GM21526 (cell line): ENCODE measurements around the gene YIPF7.

Experiments
- ATAC-seq: cut with Tn5 transposase; IDR thresholded peaks from one replicate; pipeline ENCODE4 v1.9.1; 2021; ENCODE audit warnings: moderate library complexity; ENCODE audit not compliant: unreplicated experiment, low FRiP score

YIPF7 gene

GRCh38 chr4:44651425-44651824, at the start of gene YIPF7:
YIPF7 (minus strand) TSS chr4:44651625; CDS start chr4:44650100, 1,525 bp downstream.
- ATAC-seq = no peak

DNA sequence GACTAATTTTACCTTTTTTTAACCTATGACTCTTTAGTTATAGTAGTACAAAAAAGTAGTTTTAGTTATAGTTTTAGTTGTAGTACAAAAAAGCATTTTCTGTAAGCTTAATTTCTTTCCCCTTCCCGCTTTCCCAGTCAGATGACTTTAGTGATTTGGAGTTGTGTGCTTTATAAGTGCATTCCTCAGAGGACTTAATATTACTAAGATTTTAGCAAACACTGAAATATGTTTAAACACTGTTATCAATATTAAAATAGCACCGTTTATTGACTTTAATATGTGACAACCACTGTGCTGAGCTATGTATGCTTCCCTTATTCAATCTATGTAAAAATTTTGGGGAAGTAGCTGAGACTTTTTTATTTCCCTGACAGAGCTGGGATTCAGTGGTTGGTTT, 49.6 kb upstream of the YIPF7 start:
- no peak for ATAC-seq

DNA sequence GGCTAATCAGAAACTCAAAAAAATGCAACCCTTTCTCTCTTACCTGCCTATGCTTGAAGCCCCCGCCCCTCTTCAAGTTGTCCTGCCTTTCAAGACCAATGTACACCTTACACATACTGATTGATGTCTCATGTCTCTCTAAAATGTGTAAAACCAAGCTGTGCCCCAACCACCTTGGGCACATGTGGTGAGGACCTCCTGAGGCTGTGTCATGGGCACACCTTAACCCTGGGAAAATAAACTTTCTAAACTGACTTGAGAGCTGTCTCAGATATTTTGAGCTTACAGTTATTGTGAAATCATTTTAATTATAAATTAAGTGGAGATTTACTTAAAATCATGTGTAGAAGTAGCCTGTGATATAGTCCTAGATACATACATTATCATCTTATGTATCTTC, 49.0 kb upstream of the YIPF7 start:
- ATAC-seq = no peak

- no peak for ATAC-seq
These were observed 33.2 kb upstream of the YIPF7 start for GRCh38 chr4:44684648-44685047.

DNA sequence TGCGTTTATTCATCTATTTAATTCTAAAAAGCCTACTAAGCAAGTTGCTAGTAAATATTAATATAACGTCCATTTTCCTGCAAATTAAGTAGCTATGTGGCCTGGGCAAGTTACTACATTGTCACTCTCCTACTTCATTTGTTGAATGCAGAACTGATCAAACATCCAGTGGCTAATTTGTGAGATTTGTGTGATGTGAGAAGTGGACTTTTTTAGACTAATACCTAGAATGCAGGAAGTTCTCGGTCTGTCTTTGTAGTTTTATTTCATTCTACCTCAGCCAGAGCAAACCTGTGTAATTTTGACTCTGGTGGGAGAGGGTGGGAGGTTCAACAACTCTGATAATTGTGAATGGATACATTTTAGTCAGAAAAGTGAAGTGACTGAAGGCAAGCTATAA, 27.6 kb upstream of the YIPF7 start:
- peak; percentile 10 for ATAC-seq

DNA sequence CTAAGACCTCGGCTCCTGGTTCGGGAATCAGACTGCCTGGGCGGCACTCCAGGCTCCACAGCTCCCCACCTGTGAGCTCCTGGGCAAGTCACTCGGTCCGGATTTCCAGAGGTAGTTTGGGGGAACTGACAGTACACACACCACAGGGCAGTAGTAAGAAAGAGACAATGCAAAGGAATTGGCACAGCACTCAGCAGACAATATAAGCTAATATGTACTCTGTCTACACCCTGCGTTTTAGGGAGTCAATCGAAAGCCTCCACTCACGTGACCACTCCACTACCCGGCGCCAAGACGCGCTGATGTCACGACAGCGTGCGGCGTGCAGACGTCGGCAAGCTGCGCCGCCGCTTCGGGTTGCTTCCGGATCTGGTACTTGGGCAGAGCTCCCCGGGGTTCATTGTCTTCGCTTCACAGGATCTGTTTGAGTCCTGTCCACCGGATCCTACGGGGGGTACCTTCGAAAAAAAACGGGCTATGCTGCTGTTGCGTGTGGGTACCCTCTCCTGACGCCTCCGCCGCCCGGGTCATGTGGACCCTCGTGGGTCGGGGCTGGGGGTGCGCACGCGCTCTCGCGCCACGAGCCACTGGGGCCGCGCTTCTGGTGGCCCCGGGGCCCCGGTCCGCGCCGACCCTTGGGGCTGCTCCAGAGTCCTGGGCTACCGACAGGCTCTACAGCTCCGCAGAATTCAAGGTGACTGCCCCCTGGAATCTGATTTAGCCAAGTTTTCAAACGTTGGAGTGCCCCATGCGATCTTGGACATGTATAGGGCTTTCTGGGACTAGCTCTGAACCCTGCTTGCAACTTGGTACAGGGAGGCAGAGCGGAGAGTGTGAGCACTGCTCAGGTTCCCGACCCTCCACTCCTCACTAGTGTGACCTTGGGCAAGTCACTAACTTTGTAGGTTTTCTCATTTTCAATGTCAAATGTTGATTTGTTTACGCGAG, 26.9 kb upstream of the YIPF7 start, which contains the start of gene GUF1:
Gene GUF1 (plus strand): TSS at position 327 of the 948 bp plus-strand sequence. CDS start 203 bp downstream, at position 530.
- ATAC-seq = peak; percentile 96

- no peak for ATAC-seq
These were observed 23.9 kb upstream of the YIPF7 start for GRCh38 chr4:44675366-44675765.

GRCh38 chr4:44674471-44674870, 23.0 kb upstream of the YIPF7 start:
- ATAC-seq = no peak

DNA sequence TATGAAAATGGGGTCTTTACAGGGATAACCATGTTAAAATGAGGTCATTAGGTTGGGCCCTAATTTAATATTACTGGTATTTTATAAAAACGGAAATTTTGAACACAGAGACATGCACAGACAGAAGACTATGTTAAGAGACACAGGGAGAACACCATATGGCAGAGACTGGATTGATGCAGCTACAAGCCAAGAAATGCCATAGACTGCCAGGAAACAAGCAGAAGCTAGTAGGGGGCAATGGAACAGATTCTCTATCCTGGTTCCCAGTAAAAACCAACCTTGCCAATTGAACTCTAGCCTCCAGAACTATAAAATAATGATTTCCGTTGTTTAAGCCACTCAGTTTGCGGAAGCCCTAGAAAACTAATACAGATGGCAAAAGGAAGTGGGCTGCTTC, 20.2 kb upstream of the YIPF7 start:
- no peak for ATAC-seq

DNA sequence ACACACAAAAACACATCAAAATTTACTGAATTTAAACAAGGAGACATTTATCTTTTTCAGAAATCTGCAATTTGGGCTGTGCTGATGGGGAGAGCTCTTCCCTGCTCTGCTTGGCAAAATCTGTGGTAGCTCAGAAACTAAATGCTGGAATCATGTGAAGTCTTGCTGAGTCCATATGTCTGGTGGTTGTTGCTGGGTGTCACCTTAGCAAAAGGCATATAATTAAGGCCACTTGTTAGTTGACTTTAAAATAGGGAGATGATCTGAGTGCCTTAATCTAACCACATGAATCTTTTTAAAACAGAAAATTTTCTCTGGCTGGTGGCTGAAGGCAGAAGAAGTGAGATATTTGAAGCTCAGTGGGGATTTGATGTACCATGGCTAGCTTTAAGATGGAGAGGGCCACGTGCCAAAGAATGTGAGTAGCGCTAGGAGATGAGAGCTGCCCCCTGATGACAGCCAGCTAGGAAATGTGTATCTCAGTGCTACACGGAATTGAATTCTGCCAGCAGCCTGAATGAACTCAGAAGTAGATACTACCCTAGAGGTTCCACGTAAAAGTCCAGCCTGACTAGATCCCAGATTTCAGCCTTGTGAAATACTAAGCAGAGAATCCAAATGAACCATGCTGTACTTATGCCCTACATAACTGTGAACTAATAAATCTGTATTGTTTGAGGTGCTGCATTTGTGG, 19.2 kb upstream of the YIPF7 start:
- ATAC-seq = no peak

GRCh38 chr4:44668526-44668925, 17.1 kb upstream of the YIPF7 start:
- ATAC-seq = no peak

GRCh38 chr4:44663539-44664263, 12.3 kb upstream of the YIPF7 start:
- ATAC-seq = no peak

- ATAC-seq = peak; percentile 85
These were observed 11.2 kb upstream of the YIPF7 start for GRCh38 chr4:44662623-44663005.

GRCh38 chr4:44661940-44662622, 10.7 kb upstream of the YIPF7 start:
- ATAC-seq = no peak

GRCh38 chr4:44660396-44660795, 9.0 kb upstream of the YIPF7 start:
- ATAC-seq = no peak

GRCh38 chr4:44652002-44652401, 577 bp upstream of the YIPF7 start:
- ATAC-seq = no peak

DNA sequence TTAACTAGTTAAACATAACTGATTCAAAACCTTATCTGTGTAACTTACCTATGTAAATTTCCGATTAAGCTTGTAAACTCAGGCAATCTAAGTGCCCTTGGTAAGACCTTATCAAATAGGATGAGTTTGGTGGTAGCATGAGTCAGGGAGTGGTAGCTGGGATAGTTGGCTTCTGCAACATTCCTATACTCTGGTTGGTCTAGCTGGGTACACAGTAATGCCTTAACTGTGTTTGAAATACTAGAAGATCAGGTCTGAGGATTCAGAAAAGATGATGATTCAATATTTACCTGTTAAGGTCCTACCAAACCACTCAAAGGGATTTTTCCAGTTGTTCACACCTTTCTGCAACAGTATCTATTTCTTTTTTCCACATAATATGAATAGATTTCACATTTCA, 5.3 kb downstream of the YIPF7 start:
- no peak for ATAC-seq

- no peak for ATAC-seq
These were observed 13.3 kb downstream of the YIPF7 start for GRCh38 chr4:44638091-44638490.

GRCh38 chr4:44632733-44633132, 18.7 kb downstream of the YIPF7 start:
- no peak for ATAC-seq

DNA sequence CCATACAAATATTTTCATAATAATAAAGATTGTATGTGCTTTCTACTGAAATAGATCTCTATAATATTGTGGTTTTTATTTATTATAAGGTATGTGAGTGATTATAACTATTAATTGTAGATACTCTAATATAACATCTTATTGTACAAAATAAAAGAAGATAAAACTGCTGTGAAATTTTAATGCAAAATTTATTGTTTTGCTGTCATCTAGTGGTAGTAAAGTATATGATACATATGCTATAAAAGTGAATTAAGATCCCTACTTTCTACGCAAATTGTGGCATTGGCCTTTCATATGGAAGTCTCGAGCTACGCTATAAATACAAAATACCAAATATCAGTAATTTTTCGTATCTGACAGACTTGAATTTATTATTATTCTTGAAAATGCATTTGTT, 19.3 kb downstream of the YIPF7 start:
- ATAC-seq = no peak
